Measurements from ENCODE around the gene VTI1A.

GRCh38 chr10:112532956-112533355 lies 85.9 kb downstream of the VTI1A start:
- no peak for TF ChIP-seq POLR2A (IDR thresholded peaks at IDR 0.05)
- no peak for TF ChIP-seq CTCF (IDR thresholded peaks at IDR 0.05)

Data from thyroid gland (tissue), 4 donors.